GM21367 (cell line): ENCODE data around the gene SLC26A1.

Experiments used
- ATAC-seq: cut with Tn5 transposase; IDR thresholded peaks from one replicate; pipeline ENCODE4 v1.9.1; 2021; ENCODE audit not compliant: unreplicated experiment

SLC26A1 gene

GRCh38 chr4:1014291-1015167 is 21.3 kb upstream of the SLC26A1 start:
- no peak for ATAC-seq

- no peak for ATAC-seq
These were observed 20.2 kb upstream of the SLC26A1 start for GRCh38 chr4:1013225-1014073.

GRCh38 chr4:1012034-1012739 is 19.0 kb upstream of the SLC26A1 start:
- ATAC-seq = no peak

- no peak for ATAC-seq
These were observed 18.4 kb upstream of the SLC26A1 start for GRCh38 chr4:1011666-1012033.

- no peak for ATAC-seq
These were observed 17.9 kb upstream of the SLC26A1 start, which contains the start of gene FGFRL1 for GRCh38 chr4:1011022-1011665. TSS of gene FGFRL1 (plus strand) at chr4:1011626. CDS start at chr4:1012486, 860 bp downstream.

- ATAC-seq = no peak
These were observed 17.3 kb upstream of the SLC26A1 start for GRCh38 chr4:1010395-1011021.

- no peak for ATAC-seq
These were observed 16.6 kb upstream of the SLC26A1 start for GRCh38 chr4:1009542-1010394.

- ATAC-seq = no peak
These were observed 15.8 kb upstream of the SLC26A1 start for GRCh38 chr4:1008840-1009541.

GRCh38 chr4:1006856-1007255 is 13.7 kb upstream of the SLC26A1 start:
- no peak for ATAC-seq

GRCh38 chr4:1004557-1005485 is 11.6 kb upstream of the SLC26A1 start:
- ATAC-seq = no peak

GRCh38 chr4:1004071-1004418 is 10.8 kb upstream of the SLC26A1 start:
- no peak for ATAC-seq

- no peak for ATAC-seq
These were observed 10.3 kb upstream of the SLC26A1 start for GRCh38 chr4:1003271-1004070.

- ATAC-seq = no peak
These were observed 9.5 kb upstream of the SLC26A1 start for GRCh38 chr4:1002631-1003251.

GRCh38 chr4:1002131-1002630 is 9.0 kb upstream of the SLC26A1 start:
- no peak for ATAC-seq

- no peak for ATAC-seq
These were observed 8.4 kb upstream of the SLC26A1 start for GRCh38 chr4:1001561-1002130.

GRCh38 chr4:1000686-1001260 is 7.6 kb upstream of the SLC26A1 start:
- no peak for ATAC-seq
